ENCODE measurements around the gene PTDSS2.

PTDSS2 gene

GRCh38 chr11:471468-472145 lies 21.5 kb downstream of the PTDSS2 start:
- TF ChIP-seq, protein P1, sequence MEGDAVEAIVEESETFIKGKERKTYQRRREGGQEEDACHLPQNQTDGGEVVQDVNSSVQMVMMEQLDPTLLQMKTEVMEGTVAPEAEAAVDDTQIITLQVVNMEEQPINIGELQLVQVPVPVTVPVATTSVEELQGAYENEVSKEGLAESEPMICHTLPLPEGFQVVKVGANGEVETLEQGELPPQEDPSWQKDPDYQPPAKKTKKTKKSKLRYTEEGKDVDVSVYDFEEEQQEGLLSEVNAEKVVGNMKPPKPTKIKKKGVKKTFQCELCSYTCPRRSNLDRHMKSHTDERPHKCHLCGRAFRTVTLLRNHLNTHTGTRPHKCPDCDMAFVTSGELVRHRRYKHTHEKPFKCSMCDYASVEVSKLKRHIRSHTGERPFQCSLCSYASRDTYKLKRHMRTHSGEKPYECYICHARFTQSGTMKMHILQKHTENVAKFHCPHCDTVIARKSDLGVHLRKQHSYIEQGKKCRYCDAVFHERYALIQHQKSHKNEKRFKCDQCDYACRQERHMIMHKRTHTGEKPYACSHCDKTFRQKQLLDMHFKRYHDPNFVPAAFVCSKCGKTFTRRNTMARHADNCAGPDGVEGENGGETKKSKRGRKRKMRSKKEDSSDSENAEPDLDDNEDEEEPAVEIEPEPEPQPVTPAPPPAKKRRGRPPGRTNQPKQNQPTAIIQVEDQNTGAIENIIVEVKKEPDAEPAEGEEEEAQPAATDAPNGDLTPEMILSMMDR (IDR thresholded peaks at IDR 0.05; ENCODE audit: borderline replicate concordance, control extremely low read depth, extremely low read depth, insufficient read depth, missing control alignments), result no peak
- in situ Hi-C loops (cut with MboI; ENCODE audit: low sequenced_read_pairs, unreplicated experiment), result no loop called here
- no peak for DNase-seq (ENCODE audit: low spot score)

DNA sequence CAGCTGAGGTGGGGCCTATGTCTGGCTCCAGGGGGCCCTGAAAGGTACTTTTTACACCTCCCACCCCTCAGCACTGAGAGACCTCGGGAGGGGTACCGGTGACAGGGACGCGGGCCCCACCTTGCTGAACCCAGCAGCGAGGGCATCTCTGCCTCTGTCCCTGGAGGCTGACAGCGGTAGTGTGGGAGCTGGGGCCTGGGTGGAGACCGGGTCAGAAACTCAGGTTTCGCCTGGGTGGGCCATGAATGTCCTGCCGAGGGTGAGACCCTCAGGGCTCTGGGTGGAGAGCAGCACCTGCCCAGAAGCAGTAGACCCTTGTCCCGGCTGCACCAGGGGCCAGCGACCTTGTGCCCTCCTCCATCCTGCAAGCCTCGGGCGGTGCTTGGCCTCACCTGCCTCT lies 22.2 kb downstream of the PTDSS2 start:
- TF ChIP-seq, protein P1 (IDR thresholded peaks at IDR 0.05; ENCODE audit: borderline replicate concordance, control extremely low read depth, extremely low read depth, insufficient read depth, missing control alignments), result no peak
- no peak for DNase-seq (ENCODE audit: low spot score)
- in situ Hi-C loops (cut with MboI; ENCODE audit: low sequenced_read_pairs, unreplicated experiment), result no loop called here

DNA sequence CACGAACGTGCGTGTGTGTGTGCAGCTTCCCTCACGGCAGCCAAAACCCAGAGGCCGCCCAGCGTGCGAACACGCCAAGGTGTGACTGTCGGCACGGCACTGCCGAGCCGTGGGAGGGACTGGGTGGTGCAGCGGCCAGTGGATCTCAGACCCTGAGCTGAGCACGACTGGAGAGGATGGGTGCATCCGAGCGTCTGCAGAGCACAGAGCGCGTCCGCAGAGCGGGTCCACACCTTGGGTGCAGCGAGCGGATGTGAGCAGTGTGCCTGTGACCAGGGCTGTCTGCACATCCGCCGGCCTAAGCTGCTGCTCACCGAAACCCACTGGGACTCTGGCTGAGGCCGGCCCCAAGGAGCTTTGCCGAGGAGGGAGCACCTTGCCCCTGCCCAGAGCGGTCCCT lies 22.7 kb downstream of the PTDSS2 start:
- in situ Hi-C loops (cut with MboI; ENCODE audit: low sequenced_read_pairs, unreplicated experiment), result no loop called here

DNA sequence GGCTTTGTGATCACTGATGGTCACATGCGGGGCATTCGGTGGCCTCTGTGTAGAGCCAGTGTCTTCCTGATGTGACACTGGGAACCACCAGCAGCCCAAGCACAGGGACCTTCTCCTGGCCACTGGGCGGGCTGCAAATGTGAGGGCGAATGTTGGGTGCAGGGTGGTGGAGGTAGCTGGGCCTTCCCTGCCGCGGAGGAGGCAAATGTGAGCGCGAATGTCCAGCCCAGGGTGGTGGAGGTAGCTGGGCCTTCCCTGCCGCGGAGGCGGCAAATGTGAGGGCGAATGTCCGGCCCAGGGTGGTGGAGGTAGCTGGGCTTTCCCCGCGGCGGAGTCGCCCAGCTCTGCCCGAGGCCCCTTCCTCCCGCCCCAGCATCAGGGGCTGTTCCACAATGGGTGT lies 23.3 kb downstream of the PTDSS2 start:
- DNase-seq (ENCODE audit: low spot score), result no peak
- in situ Hi-C loops (cut with MboI; ENCODE audit: low sequenced_read_pairs, unreplicated experiment), result no loop called here
- TF ChIP-seq, protein P1 (IDR thresholded peaks at IDR 0.05; ENCODE audit: borderline replicate concordance, control extremely low read depth, extremely low read depth, insufficient read depth, missing control alignments), result no peak

More for the DNA sequence above, 22.7 kb downstream of the PTDSS2 start:
- no peak for DNase-seq (ENCODE audit: low spot score)
- TF ChIP-seq, protein P1 (IDR thresholded peaks at IDR 0.05; ENCODE audit: borderline replicate concordance, control extremely low read depth, extremely low read depth, insufficient read depth, missing control alignments), result no peak

GRCh38 chr11:473962-474785 lies 24.1 kb downstream of the PTDSS2 start:
- in situ Hi-C loops (cut with MboI; ENCODE audit: low sequenced_read_pairs, unreplicated experiment), result no loop called here
- TF ChIP-seq, protein P1 (IDR thresholded peaks at IDR 0.05; ENCODE audit: borderline replicate concordance, control extremely low read depth, extremely low read depth, insufficient read depth, missing control alignments), result no peak
- no peak for DNase-seq (ENCODE audit: low spot score)

- no peak for DNase-seq (ENCODE audit: low spot score)
- TF ChIP-seq, protein P1 (IDR thresholded peaks at IDR 0.05; ENCODE audit: borderline replicate concordance, control extremely low read depth, extremely low read depth, insufficient read depth, missing control alignments), result no peak
- in situ Hi-C loops (cut with MboI; ENCODE audit: low sequenced_read_pairs, unreplicated experiment), result no loop called here
Measured at GRCh38 chr11:474914-475506, 24.9 kb downstream of the PTDSS2 start.
